NOMO-1 (cell line): ENCODE results near the gene ZNF398.
"Not testable (repeated sequence)": the region's sequence is repeated elsewhere in the genome, so short reads cannot be mapped to it uniquely, and the experiment has no call there.

Experiments
- DNase-seq, 2 experiments: peaks; one replicate each; lab custom pipeline; 2025; ENCODE audit not compliant: unreplicated experiment in 2 of 2; lab: John Stamatoyannopoulos, UW

The ZNF398 gene

DNA sequence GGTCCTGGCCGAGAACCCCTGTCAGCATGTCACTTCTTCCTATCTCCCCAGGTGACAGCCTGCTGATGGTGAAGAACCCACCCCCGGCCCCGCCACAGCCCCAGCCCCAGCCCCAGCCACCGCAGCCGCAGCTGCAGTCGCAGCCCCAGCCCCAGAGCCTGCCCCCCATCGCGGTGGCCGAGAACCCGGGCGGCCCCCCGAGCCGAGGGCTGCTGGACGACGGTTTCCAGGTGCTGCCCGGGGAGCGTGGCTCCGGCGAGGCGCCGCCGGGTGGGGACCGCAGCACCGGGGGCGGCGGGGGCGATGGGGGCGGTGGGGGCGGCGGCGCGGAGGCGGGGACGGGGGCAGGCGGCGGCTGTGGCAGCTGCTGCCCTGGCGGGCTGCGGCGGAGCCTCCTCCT is 76.5 kb downstream of the ZNF398 start:
- no peak for DNase-seq

DNA sequence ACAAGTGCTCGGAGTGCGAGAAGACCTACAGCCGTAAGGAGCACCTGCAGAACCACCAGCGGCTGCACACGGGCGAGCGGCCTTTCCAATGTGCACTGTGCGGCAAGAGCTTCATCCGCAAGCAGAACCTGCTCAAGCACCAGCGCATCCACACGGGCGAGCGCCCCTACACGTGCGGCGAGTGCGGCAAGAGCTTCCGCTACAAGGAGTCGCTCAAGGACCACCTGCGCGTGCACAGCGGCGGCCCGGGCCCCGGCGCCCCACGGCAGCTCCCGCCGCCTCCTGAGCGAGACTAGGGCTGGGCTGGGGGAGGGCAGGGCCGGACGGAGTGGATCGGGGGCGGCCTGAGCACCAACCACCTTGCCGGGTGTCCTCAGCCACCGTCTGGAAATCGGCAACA is 77.1 kb downstream of the ZNF398 start:
- DNase-seq: no peak

DNA sequence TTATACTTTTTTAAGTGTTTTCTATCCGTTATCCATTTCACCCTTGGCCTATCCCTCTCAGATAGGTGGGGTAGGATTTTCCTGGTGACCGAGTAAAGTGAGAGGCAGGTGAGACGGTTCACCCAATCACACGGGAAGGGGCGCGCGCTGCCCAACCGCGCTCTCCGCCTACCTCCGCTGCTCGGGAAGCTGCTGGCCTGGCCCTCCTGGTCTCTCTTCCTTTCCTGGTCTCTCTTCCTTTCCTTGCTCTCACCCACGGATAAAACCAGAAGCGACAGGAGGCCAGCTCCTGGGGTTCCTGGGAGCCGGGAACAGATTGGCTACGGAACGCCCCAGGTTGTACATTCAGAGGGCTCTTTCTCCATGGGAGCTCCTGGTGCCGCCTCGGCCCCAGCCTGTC is 77.9 kb downstream of the ZNF398 start:
- DNase-seq: no peak

GRCh38 chr7:149225656-149226055 is 78.4 kb downstream of the ZNF398 start:
- DNase-seq: no peak

- not testable (repeated sequence) for DNase-seq
These were observed 79.1 kb downstream of the ZNF398 start for GRCh38 chr7:149226366-149226765.

- DNase-seq: no peak
These were observed 79.7 kb downstream of the ZNF398 start for GRCh38 chr7:149226840-149227494.

DNA sequence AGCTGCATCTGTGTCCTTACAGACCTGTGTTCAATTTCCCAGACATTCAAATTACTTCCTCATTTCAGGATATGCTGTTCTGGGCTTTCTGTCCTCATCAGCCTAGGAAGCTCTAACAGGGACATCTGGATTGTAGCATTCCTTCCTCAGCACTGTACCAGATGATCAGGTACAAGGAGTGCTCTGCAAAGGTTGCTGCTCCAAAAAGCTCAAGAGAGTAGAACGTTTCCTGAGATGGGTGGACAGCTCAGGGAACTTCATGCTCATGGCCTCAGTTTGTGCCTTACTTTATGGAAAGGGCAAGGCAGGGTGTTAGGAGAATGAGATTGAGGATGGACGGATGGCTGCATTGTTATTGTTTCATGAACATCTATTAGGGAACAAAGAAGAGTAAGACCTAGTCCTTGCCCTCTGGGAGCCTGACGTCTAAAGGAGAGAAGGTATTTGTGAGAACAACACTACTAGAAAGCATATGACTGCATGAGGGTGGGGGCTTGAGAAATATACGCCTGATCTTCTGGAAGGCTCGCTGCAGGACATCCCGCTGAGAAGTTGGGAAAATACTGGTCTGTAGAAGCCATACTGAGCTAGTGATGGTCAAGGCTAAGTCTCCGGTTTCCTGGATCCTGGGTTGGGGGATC is 81.7 kb downstream of the ZNF398 start:
- no peak for DNase-seq

DNA sequence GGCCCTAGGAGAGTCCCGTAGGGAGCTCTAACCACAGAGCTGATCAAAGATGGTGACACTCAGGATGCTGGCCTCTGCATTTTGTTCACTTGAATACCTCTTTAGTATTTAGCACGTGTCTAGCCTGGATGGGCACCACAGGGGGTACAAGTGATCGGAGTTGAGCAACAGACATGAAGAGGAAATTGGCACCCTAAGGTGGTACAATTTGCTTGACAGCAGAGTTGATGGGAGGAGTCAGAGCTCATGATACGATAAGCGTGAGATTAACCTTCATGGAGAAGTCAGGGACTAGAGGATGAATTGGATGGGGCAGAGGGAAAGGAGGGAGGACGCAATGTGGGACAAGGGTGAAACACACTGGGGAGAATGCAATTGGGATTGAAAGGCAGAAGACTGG is 82.3 kb downstream of the ZNF398 start:
- no peak for DNase-seq

- no peak for DNase-seq
These were observed 85.1 kb downstream of the ZNF398 start for GRCh38 chr7:149232362-149232761.
